Esophagus muscularis mucosa (tissue), 4 donors: ENCODE data around the gene UPF3B. TPM values are rescaled to one million over a fixed set of nuclear protein-coding genes. Genes with fewer than 3 reads are reported as not detected.
"Not testable (repeated sequence)": the region's sequence is repeated elsewhere in the genome, so short reads cannot be mapped to it uniquely, and the experiment has no call there.

Source experiments
- DNase-seq: peaks from one replicate; pipeline ENCODE4 v3.0.0-alpha.2; 2017; ENCODE audit errors: extremely low spot score
- H3K27ac ChIP-seq, 4 donors: fragments of 200-600 bp; sonication (generic); replicated peaks in 1 of 4; 1 replicate in 3 of 4; 2 replicates in 1 of 4; pipeline ENCODE4 v1.5.1; 2016 to 2019; ENCODE audit warnings: mild to moderate bottlenecking in 1 of 4
- H3K27me3 ChIP-seq, 4 donors: fragments of 200-600 bp; sonication (generic); one replicate each; pipeline versions ENCODE4 v1.5.1 to v1.6.0; 2016 to 2019
- H3K36me3 ChIP-seq, 4 donors: fragments of 200-600 bp; sonication (generic); one replicate each; pipeline ENCODE4 v1.5.1; 2016 to 2019
- H3K4me1 ChIP-seq, 4 donors: fragments of 200-600 bp; sonication (generic); one replicate each; pipeline ENCODE4 v1.5.1; 2016 to 2019
- H3K4me3 ChIP-seq, 4 donors: fragments of 200-600 bp; sonication (generic); 1 replicate in 2 of 4; 2 replicates in 2 of 4; pipeline ENCODE4 v1.5.1; 2016 to 2019; ENCODE audit warnings: mild to moderate bottlenecking in 4 of 4, moderate library complexity in 1 of 4
- H3K9me3 ChIP-seq, 4 donors: fragments of 200-600 bp; sonication (generic); 1 replicate in 3 of 4; 2 replicates in 1 of 4; pipeline ENCODE4 v1.5.1; 2016 to 2019
- EP300 ChIP-seq: sonication (generic); formaldehyde crosslinking; IDR thresholded peaks from one replicate; pipeline ENCODE4 v1.6.1; 2017; ENCODE audit warnings: antibody characterized with exemption
- POLR2A ChIP-seq: fragments of 450-650 bp; IDR thresholded peaks from one replicate; pipeline ENCODE4 v1.6.1; 2017; ENCODE audit warnings: antibody characterized with exemption, moderate library complexity, mild to moderate bottlenecking, low read depth
- POLR2AphosphoS5 ChIP-seq, 2 donors: sonication (generic); formaldehyde crosslinking; IDR thresholded peaks; one replicate each; pipeline ENCODE4 v1.6.1; 2017; ENCODE audit warnings: antibody characterized with exemption in 2 of 2
- WGBS: methylation state at CpG from one replicate; pipeline ENCODE4 v1.1.5; 2018; 5-methylcytosine and 5-hydroxymethylcytosine counted together
- intact Hi-C: fragments of 100-400 bp; cut with DNase I; formaldehyde crosslinking; loops from one replicate; pipeline ENCODE4 v1.15.1; 2023
- total RNA-seq, 4 donors: library from RNA; depleted of rRNA; stranded (reverse); fragments of >200 nt; gene quantifications; one replicate each; pipeline versions ENCODE4 v1.1.0 to v1.2.1, GENCODE V29; 2016
- TF ChIP-seq, protein P1 (sequence below), 3 experiments: fragments of 200-600 bp in 2 of 3; fragments of 450-650 bp in 1 of 3; sonication (generic) in 2 of 3; IDR thresholded peaks; one replicate each; pipeline ENCODE4 v1.5.1; 2017 to 2019; ENCODE audit warnings: antibody characterized with exemption in 3 of 3, mild to moderate bottlenecking in 2 of 3, moderate library complexity in 1 of 3

Gene UPF3B
- total RNA-seq, 4 donors from 2014 or later: 4.1 to 7.1 (median 4.9) TPM

DNA sequence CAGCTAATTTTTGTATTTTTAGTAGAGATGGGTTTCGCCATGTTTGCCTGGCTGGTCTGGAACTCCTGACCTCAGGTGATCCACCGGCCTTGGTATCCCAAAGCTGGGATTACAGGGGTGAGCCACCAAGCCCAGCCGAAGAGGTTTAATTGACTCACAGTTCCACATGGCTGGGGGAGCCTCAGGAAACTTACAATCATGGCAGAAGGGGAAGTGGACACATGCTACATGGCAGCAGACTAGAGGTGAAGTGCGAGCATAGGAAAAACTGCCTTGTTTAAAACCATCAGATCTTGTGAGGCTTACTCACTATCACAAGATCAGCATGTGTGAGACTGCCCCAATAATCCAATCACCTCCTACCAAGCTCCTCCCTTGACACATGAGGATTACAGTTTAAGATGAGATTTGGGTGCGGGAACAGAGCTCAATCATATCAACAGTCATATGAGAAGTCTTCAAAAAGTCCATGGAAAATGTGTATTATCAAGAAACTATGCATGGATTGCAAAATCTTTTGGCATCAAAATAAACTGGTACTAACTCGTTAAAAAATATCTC lies 35.6 kb downstream of the UPF3B start:
- TF ChIP-seq, protein P1, sequence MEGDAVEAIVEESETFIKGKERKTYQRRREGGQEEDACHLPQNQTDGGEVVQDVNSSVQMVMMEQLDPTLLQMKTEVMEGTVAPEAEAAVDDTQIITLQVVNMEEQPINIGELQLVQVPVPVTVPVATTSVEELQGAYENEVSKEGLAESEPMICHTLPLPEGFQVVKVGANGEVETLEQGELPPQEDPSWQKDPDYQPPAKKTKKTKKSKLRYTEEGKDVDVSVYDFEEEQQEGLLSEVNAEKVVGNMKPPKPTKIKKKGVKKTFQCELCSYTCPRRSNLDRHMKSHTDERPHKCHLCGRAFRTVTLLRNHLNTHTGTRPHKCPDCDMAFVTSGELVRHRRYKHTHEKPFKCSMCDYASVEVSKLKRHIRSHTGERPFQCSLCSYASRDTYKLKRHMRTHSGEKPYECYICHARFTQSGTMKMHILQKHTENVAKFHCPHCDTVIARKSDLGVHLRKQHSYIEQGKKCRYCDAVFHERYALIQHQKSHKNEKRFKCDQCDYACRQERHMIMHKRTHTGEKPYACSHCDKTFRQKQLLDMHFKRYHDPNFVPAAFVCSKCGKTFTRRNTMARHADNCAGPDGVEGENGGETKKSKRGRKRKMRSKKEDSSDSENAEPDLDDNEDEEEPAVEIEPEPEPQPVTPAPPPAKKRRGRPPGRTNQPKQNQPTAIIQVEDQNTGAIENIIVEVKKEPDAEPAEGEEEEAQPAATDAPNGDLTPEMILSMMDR (IDR thresholded peaks at IDR 0.05): no peak
- TF ChIP-seq EP300 (no peak), POLR2A (no peak), POLR2AphosphoS5 (IDR thresholded peaks at IDR 0.05) (no peak)
- intact Hi-C loops: no loop called here
- no peak for DNase-seq
- no peak overlapping the region for H3K4me3 ChIP-seq
- no peaks in the 10 kb centered on the region for H3K9me3 ChIP-seq
- no peaks in the 10 kb centered on the region for H3K4me1 ChIP-seq
- 88% methylated on average over 5 of the region's 6 CpGs for WGBS
- H3K27ac ChIP-seq: no peak overlapping the region
- H3K27me3 ChIP-seq: no peaks in the 10 kb centered on the region
- no peaks in the 10 kb centered on the region for H3K36me3 ChIP-seq

DNA sequence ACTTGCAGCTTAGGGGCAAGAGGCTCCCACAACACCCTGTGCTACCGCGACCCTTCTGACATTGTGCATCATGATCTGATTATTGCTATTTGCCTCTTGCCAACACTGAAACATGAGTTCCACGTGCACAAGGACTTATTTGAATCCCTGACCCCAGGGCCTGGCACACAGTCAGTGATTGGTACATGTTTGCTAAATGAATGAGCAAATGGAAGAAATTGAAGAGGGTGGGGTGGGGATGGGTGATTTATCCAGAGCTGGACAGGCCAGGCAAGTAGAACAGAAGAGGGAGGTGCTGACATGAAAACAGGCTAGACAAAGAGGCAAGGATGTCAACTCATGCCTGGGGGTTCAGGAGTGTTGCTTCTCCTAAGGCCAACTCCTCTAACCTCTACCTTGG lies 36.5 kb downstream of the UPF3B start:
- TF ChIP-seq POLR2AphosphoS5 (IDR thresholded peaks at IDR 0.05) (no peak), POLR2A (no peak), EP300 (no peak)
- TF ChIP-seq, protein P1 (IDR thresholded peaks at IDR 0.05): no peak
- DNase-seq: no peak
- Histone ChIP-seq H3K4me1 (no peaks in the 10 kb centered on the region), H3K36me3 (no peaks in the 10 kb centered on the region), H3K27me3 (no peaks in the 10 kb centered on the region), H3K9me3 (no peaks in the 10 kb centered on the region), H3K4me3 (no peak overlapping the region), H3K27ac (no peak overlapping the region)
- intact Hi-C loops: no loop called here
- 70% methylated on average over 3 of the region's 3 CpGs for WGBS

DNA sequence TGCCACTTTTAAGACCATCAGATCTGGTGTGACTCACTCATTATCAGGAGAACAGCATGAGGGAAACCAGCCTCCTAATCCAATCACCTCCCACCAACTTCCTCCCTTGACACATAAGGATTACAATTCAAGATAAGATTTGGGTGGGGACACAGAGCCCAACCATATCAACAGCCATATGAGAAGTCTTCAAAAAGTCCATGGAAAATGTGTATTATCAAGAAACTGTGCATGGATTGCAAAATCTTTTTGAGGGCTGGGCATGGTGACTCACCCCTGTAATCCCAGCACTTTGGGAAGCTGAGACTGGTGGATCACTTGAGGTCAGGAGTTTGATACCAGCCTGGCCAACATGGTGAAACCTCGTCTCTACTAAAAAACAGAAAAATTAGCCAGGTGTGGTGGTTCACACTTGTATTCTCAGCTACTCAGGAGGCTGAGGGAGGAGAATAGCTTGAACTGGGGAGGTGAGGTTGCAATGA lies 43.5 kb downstream of the UPF3B start:
- TF ChIP-seq, protein P1 (IDR thresholded peaks at IDR 0.05): no peak
- no peak for TF ChIP-seq POLR2A
- TF ChIP-seq EP300: no peak
- TF ChIP-seq POLR2AphosphoS5 (IDR thresholded peaks at IDR 0.05): no peak
- Histone ChIP-seq H3K27ac (no peak overlapping the region), H3K4me3 (no peak overlapping the region), H3K4me1 (no peaks in the 10 kb centered on the region), H3K36me3 (no peaks in the 10 kb centered on the region), H3K27me3 (no peaks in the 10 kb centered on the region), H3K9me3 (no peaks in the 10 kb centered on the region)
- DNase-seq: no peak
- intact Hi-C loops: no loop called here
- 82% methylated on average over 1 of the region's 1 CpG for WGBS

DNA sequence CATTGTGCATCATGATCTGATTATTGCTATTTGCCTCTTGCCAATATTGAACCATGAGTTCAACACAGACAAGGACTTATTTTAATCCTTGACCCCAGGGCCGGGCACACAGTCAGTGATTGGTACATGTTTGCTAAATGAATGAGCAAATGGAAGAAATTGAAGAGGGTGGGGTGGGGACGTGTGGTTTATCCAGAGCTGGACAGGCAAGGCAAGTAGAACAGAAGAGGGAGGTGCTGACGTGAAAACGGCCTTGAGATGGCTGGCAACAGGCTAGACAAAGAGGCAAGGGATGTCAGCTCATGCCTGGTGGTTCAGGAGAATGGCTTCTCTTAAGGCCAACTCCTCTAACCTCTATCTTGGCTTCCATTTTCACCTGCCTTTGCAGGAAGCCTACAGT lies 44.3 kb downstream of the UPF3B start:
- intact Hi-C loops, H3K4me3 ChIP-seq, DNase-seq, H3K27me3 ChIP-seq, H3K9me3 ChIP-seq, H3K27ac ChIP-seq, H3K36me3 ChIP-seq, H3K4me1 ChIP-seq: not testable (repeated sequence)
- WGBS: 55% methylated on average over 2 of the region's 4 CpGs

DNA sequence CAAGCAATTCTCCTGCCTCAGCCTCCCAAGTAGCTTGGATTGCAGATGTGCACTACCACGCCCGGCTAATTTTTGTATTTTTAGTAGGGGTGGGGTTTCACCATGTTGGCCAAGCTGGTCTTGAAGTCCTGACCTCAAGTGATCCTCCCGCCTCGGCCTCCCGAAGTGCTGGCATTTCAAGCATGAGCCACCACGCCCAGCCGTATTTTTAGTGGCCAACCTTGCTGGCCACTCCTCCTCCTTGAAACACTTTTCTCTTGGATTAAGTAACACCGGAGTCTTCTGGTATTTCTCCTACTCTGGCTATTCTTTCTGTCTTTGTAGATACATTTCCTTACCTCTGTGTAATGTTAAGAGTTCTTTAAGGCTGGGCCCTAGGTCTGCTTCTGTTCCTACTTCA lies 50.2 kb downstream of the UPF3B start:
- DNase-seq: no peak
- intact Hi-C loops: no loop called here
- Histone ChIP-seq H3K27ac (no peak overlapping the region), H3K9me3 (no peaks in the 10 kb centered on the region), H3K4me1 (no peaks in the 10 kb centered on the region), H3K36me3 (no peaks in the 10 kb centered on the region), H3K27me3 (no peaks in the 10 kb centered on the region), H3K4me3 (no peak overlapping the region)
- TF ChIP-seq POLR2AphosphoS5 (IDR thresholded peaks at IDR 0.05): no peak
- TF ChIP-seq, protein P1 (IDR thresholded peaks at IDR 0.05): no peak
- TF ChIP-seq EP300: no peak
- no peak for TF ChIP-seq POLR2A
- 91% methylated on average over 8 of the region's 8 CpGs for WGBS
